K562 (cell line): ENCODE data around the gene MYRIP. TPM values are rescaled to one million over a fixed set of nuclear protein-coding genes. Genes with fewer than 3 reads are reported as not detected.

Experiments used
- ATAC-seq: fragments of 200-7000 bp; cut with Tn5 transposase; 3 replicates; pipeline ENCODE4 v1.9.1; 2020; ENCODE audit warnings: moderate library complexity
- BruUV-seq: library from RNA; stranded (reverse); fragments of 400-500 nt; replicated peaks from 2 replicates; lab custom pipeline; 2021; lab: Mats Ljungman, UMichigan
- CTCF ChIA-PET: fragments of 300-600 bp; formaldehyde crosslinking; extraction: SDS; loops from one replicate; lab custom pipeline; 2021; ENCODE audit warnings: low intra/inter-chr PET ratio; lab: Yijun Ruan, JAX
- POLR2A ChIA-PET: fragments of 300-600, 350-650 bp; sonication (Branson Sonifier 250); formaldehyde crosslinking; extraction: SDS; loops from one replicate; lab custom pipeline; 2021; ENCODE audit warnings: antibody characterized with exemption, inconsistent platforms; lab: Yijun Ruan, JAX
- DNase-seq, 4 experiments: peaks; one replicate each; pipeline versions ENCODE4 v3.0.0 to v3.0.0-alpha.2; 2011 to 2018; ENCODE audit warnings: low spot score in 3 of 4, mixed read lengths in 3 of 4; ENCODE audit errors: extremely low read depth in 1 of 4
- FAIRE-seq: peaks from 2 replicates; lab custom pipeline; 2011; peaks lifted over from hg19 to GRCh38; lab: Jason Lieb, UNC
- H2AFZ ChIP-seq: 2 replicates; pipeline ENCODE4 v1.6.0; 2011; ENCODE audit warnings: low read depth, low read length, control low read depth, inconsistent platforms
- H3K27ac ChIP-seq: fragments of 200-600 bp; 3 replicates; pipeline ENCODE4 v1.8.0; 2011; ENCODE audit warnings: low read depth, mild to moderate bottlenecking, control low read depth, inconsistent platforms, low read length, moderate library complexity, mixed read lengths; ENCODE audit errors: extremely low read depth
- H3K27me3 ChIP-seq, 2 experiments: fragments of 300-600 bp in 1 of 2; 2 replicates in 1 of 2; 3 replicates in 1 of 2; pipeline versions ENCODE4 v1.6.0 to v1.8.0; 2011; ENCODE audit warnings: inconsistent platforms in 2 of 2, low read length in 2 of 2, mild to moderate bottlenecking in 1 of 2, mixed read lengths in 1 of 2, moderate library complexity in 1 of 2; ENCODE audit not compliant: control insufficient read depth in 2 of 2, insufficient read depth in 2 of 2
- H3K36me3 ChIP-seq: fragments of 300-600 bp; 3 replicates; pipeline ENCODE4 v1.8.0; 2011; ENCODE audit warnings: mild to moderate bottlenecking, low read length, inconsistent platforms; ENCODE audit not compliant: control insufficient read depth, insufficient read depth
- H3K4me1 ChIP-seq, 2 experiments: fragments of 200-600 bp in 1 of 2; replicated peaks in 1 of 2; 2 replicates in 1 of 2; 3 replicates in 1 of 2; pipeline versions ENCODE4 v1.5.1 to v1.8.0; 2011; ENCODE audit warnings: inconsistent platforms in 2 of 2, low read length in 2 of 2, mild to moderate bottlenecking in 1 of 2, mixed read lengths in 1 of 2, moderate library complexity in 1 of 2; ENCODE audit not compliant: control insufficient read depth in 2 of 2, insufficient read depth in 2 of 2
- H3K4me2 ChIP-seq: 2 replicates; pipeline ENCODE4 v1.6.1; 2011; ENCODE audit warnings: low read length, control low read depth, inconsistent platforms, mixed read lengths; ENCODE audit not compliant: insufficient read depth
- H3K4me3 ChIP-seq: fragments of 200-600 bp; sonication (generic), shearing (Covaris generic); 2 replicates; pipeline ENCODE4 v1.5.1; 2016; ENCODE audit warnings: control low read depth, inconsistent platforms
- H3K79me2 ChIP-seq: fragments of 200-600 bp; 3 replicates; pipeline ENCODE4 v1.8.0; 2011; ENCODE audit warnings: low read length, inconsistent platforms; ENCODE audit not compliant: control insufficient read depth, insufficient read depth
- H3K9ac ChIP-seq, 2 experiments: 2 replicates each; pipeline versions ENCODE4 v1.6.0 to v1.6.1; 2011; ENCODE audit warnings: low read depth in 2 of 2, low read length in 2 of 2, control low read depth in 1 of 2, inconsistent platforms in 1 of 2, mild to moderate bottlenecking in 1 of 2, mixed read lengths in 1 of 2; ENCODE audit not compliant: insufficient read depth in 1 of 2
- H3K9me1 ChIP-seq: one replicate; pipeline ENCODE4 v1.6.0; 2011; ENCODE audit warnings: inconsistent platforms, mild to moderate bottlenecking, low read length, moderate library complexity; ENCODE audit not compliant: control insufficient read depth, insufficient read depth
- H3K9me3 ChIP-seq: replicated peaks from 2 replicates; pipeline ENCODE4 v1.5.1; 2011; ENCODE audit warnings: low read depth, low read length, inconsistent platforms; ENCODE audit not compliant: control insufficient read depth, insufficient read depth
- H4K20me1 ChIP-seq: replicated peaks from 2 replicates; pipeline ENCODE4 v1.6.1; 2011; ENCODE audit warnings: low read length, inconsistent platforms, mixed read lengths; ENCODE audit not compliant: control insufficient read depth, insufficient read depth
- ELF1 ChIP-seq: fragments of 200-800 bp; sonication (Bioruptor generic); IDR thresholded peaks from 2 replicates; pipeline ENCODE4 v1.6.1; 2016; ENCODE audit warnings: missing genetic modification characterization, missing compliant biosample characterization
- HNRNPUL1 ChIP-seq: fragments of 200-400 bp; formaldehyde crosslinking; IDR thresholded peaks from 2 replicates; pipeline ENCODE4 v1.6.1; 2017; ENCODE audit warnings: low read length
- MEIS2 ChIP-seq: fragments of 450-650 bp; IDR thresholded peaks from 2 replicates; pipeline ENCODE4 v1.6.1; 2014; ENCODE audit warnings: mild to moderate bottlenecking; ENCODE audit not compliant: partially characterized antibody
- MTA1 ChIP-seq: fragments of 450-650 bp; IDR thresholded peaks from 2 replicates; pipeline ENCODE4 v1.6.1; 2017; ENCODE audit warnings: borderline replicate concordance
- NCOA2 ChIP-seq, 2 experiments: fragments of 450-650 bp; IDR thresholded peaks; 2 replicates each; pipeline ENCODE4 v1.6.1; 2018; ENCODE audit warnings: mild to moderate bottlenecking in 2 of 2, moderate library complexity in 1 of 2; ENCODE audit not compliant: partially characterized antibody in 2 of 2
- NR1H2 ChIP-seq: sonication (generic); formaldehyde crosslinking; IDR thresholded peaks from 2 replicates; pipeline ENCODE4 v1.4.0; 2020; ENCODE audit warnings: mild to moderate bottlenecking, missing genetic modification reagents
- PHB ChIP-seq: fragments of 250-450 bp; sonication (Bioruptor Pico); IDR thresholded peaks from 2 replicates; pipeline ENCODE4 v1.5.0; 2021
- PYGO2 ChIP-seq: fragments of 450-650 bp; IDR thresholded peaks from 2 replicates; pipeline ENCODE4 v1.6.1; 2016; ENCODE audit warnings: mild to moderate bottlenecking, missing genetic modification characterization, moderate library complexity, missing compliant biosample characterization
- SETDB1 ChIP-seq: IDR thresholded peaks from one replicate; pipeline ENCODE4 v1.6.1; 2012; ENCODE audit warnings: low read length, control low read depth, inconsistent platforms
- SIX5 ChIP-seq, 2 experiments: IDR thresholded peaks; 2 replicates each; pipeline ENCODE4 v1.6.1; 2011; ENCODE audit warnings: low read length in 2 of 2, borderline replicate concordance in 1 of 2, low read depth in 1 of 2, mild to moderate bottlenecking in 1 of 2, moderate library complexity in 1 of 2; ENCODE audit not compliant: insufficient read depth in 1 of 2
- STAG1 ChIP-seq: sonication (generic); formaldehyde crosslinking; IDR thresholded peaks from 2 replicates; pipeline ENCODE4 v1.5.0; 2020; ENCODE audit warnings: missing genetic modification reagents, borderline replicate concordance
- TBL1XR1 ChIP-seq, 2 experiments: IDR thresholded peaks; 2 replicates each; pipeline ENCODE4 v1.6.1; 2012; ENCODE audit warnings: improper control_type of control experiment in 2 of 2, low read length in 2 of 2, mild to moderate bottlenecking in 1 of 2
- ZFP1 ChIP-seq: fragments of 450-650 bp; formaldehyde crosslinking; IDR thresholded peaks from 2 replicates; pipeline ENCODE4 v1.4.0; 2020; ENCODE audit warnings: mild to moderate bottlenecking, mixed read lengths
- ZNF324 ChIP-seq: fragments of 250-450 bp; sonication (Bioruptor Pico); IDR thresholded peaks from 2 replicates; pipeline ENCODE4 v1.4.0; 2020; ENCODE audit warnings: mild to moderate bottlenecking
- ZNF764 ChIP-seq: fragments of 250-450 bp; sonication (Bioruptor Pico); IDR thresholded peaks from 2 replicates; pipeline ENCODE4 v1.4.0; 2020; ENCODE audit warnings: low read depth, mild to moderate bottlenecking, moderate library complexity
- in situ Hi-C: fragments of 300-500 bp; cut with MboI; formaldehyde crosslinking; loops from 4 replicates; pipeline ENCODE4 v1.15.0; 2018; ENCODE audit warnings: inconsistent platforms, mixed read lengths
- intact Hi-C: fragments of 100-400 bp; cut with micrococcal nuclease; formaldehyde crosslinking; loops from 2 replicates; pipeline ENCODE4 v1.14.2; 2022
- polyA plus RNA-seq, 8 experiments: library from polyadenylated mRNA; depleted of rRNA in 4 of 8; stranded (reverse) in 5 of 8; unstranded in 3 of 8; fragments of >200 nt; fragmentation: Nextera tagmentation in 2 of 8; fragmentation: Illumina TruSeq in 1 of 8; extraction: Ambion mirVana in 2 of 8; extraction: Trizol in 1 of 8; gene quantifications; 2 replicates each; pipeline versions ENCODE4 v1.2.1 to v1.2.3, GENCODE V29; 2011 to 2014; ENCODE audit warnings: inconsistent platforms in 1 of 8, missing spikeins in 1 of 8
- total RNA-seq, 7 experiments: library from RNA; depleted of rRNA in 6 of 7; stranded (reverse); fragments of >200 nt in 6 of 7; fragmentation: Illumina TruSeq in 2 of 7; extraction: Trizol in 2 of 7; gene quantifications; 2 replicates each; pipeline versions ENCODE4 v1.2.1 to v1.2.3, GENCODE V29; 2011 to 2021; ENCODE audit warnings: low replicate concordance in 1 of 7
- TF ChIP-seq, protein P1 (sequence below): fragments of 450-650 bp; IDR thresholded peaks from 2 replicates; pipeline ENCODE4 v1.6.1; 2017; ENCODE audit warnings: antibody characterized with exemption
- TF ChIP-seq, protein P2 (sequence below): fragments of 450-650 bp; formaldehyde crosslinking; conservative IDR thresholded peaks from 2 replicates; pipeline ENCODE4 v1.4.0; 2022; ENCODE audit warnings: mild to moderate bottlenecking, missing genetic modification characterization
- TF ChIP-seq, protein P3 (sequence below): sonication (generic); IDR thresholded peaks from 2 replicates; pipeline ENCODE4 v1.6.1; 2016

Gene MYRIP
- total and polyA plus RNA-seq, 9 of the 15 experiments (the other 6 are each of a cell fraction or from before 2014, with no cell fraction given), result 0.03 to 0.12 TPM; not detected in 7

DNA sequence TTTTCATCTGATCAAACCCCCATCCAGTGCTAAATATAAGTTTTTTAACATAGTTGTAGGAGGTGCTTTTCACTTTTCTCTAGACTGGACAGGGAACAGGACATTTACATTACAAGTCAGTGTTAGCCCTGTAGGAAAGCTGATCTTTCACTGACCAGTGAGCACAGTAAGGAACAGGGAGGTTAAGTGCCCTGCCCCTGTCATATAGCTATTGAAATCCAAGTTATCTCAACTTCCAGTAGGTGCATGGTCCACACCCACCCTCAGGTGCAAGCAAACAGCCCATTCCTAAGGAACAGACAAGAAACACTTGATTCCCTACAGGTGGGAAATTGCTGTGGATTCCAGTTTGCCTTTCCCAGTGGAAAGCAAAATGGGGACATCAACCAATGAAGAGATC lies 421.0 kb downstream of the MYRIP start:
- intact Hi-C loops, result no loop called here
- H4K20me1 ChIP-seq, result no peaks in the 10 kb centered on the region
- no TSS peak for BruUV-seq
- H3K4me1 ChIP-seq, result no peaks in the 10 kb centered on the region; a peak in 2 of 5 replicates
- no peak overlapping the region for H3K27ac ChIP-seq
- DNase-seq (no peak), ATAC-seq (no peak), FAIRE-seq (no peak)
- in situ Hi-C loops, result no loop called here
- H3K9me1 ChIP-seq, result no peaks in the 10 kb centered on the region
- no peak overlapping the region for H3K9ac ChIP-seq
- TF ChIP-seq SIX5 (IDR thresholded peaks at IDR 0.05; ENCODE audit: borderline replicate concordance in 1 of 2, insufficient read depth in 1 of 2, low read depth in 1 of 2, low read length in 2 of 2) (no peak), STAG1 (CRISPR knock-in tag) (no peak), HNRNPUL1 (no peak), NR1H2 (CRISPR knock-in tag) (no peak), MEIS2 (no peak), TBL1XR1 (IDR thresholded peaks at IDR 0.05; ENCODE audit: low read length in 2 of 2) (no peak), SETDB1 (no peak), NCOA2 (IDR thresholded peaks at IDR 0.05; ENCODE audit: partially characterized antibody in 2 of 2) (no peak), PHB (CRISPR knock-in tag) (no peak), ZNF764 (CRISPR knock-in tag) (no peak), ZNF324 (CRISPR knock-in tag) (no peak), PYGO2 (no peak), ZFP1 (CRISPR knock-in tag) (no peak), MTA1 (no peak), ELF1 (no peak)
- TF ChIP-seq, protein P1, sequence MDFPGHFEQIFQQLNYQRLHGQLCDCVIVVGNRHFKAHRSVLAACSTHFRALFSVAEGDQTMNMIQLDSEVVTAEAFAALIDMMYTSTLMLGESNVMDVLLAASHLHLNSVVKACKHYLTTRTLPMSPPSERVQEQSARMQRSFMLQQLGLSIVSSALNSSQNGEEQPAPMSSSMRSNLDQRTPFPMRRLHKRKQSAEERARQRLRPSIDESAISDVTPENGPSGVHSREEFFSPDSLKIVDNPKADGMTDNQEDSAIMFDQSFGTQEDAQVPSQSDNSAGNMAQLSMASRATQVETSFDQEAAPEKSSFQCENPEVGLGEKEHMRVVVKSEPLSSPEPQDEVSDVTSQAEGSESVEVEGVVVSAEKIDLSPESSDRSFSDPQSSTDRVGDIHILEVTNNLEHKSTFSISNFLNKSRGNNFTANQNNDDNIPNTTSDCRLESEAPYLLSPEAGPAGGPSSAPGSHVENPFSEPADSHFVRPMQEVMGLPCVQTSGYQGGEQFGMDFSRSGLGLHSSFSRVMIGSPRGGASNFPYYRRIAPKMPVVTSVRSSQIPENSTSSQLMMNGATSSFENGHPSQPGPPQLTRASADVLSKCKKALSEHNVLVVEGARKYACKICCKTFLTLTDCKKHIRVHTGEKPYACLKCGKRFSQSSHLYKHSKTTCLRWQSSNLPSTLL, result no peak
- TF ChIP-seq, protein P2, sequence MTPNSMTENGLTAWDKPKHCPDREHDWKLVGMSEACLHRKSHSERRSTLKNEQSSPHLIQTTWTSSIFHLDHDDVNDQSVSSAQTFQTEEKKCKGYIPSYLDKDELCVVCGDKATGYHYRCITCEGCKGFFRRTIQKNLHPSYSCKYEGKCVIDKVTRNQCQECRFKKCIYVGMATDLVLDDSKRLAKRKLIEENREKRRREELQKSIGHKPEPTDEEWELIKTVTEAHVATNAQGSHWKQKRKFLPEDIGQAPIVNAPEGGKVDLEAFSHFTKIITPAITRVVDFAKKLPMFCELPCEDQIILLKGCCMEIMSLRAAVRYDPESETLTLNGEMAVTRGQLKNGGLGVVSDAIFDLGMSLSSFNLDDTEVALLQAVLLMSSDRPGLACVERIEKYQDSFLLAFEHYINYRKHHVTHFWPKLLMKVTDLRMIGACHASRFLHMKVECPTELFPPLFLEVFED, result no peak
- TF ChIP-seq, protein P3, sequence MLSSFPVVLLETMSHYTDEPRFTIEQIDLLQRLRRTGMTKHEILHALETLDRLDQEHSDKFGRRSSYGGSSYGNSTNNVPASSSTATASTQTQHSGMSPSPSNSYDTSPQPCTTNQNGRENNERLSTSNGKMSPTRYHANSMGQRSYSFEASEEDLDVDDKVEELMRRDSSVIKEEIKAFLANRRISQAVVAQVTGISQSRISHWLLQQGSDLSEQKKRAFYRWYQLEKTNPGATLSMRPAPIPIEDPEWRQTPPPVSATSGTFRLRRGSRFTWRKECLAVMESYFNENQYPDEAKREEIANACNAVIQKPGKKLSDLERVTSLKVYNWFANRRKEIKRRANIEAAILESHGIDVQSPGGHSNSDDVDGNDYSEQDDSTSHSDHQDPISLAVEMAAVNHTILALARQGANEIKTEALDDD, result no peak
- H3K4me2 ChIP-seq, result no peak overlapping the region
- no peaks in the 10 kb centered on the region for H3K9me3 ChIP-seq
- CTCF ChIA-PET, result no interaction called here
- no peak overlapping the region for H2AFZ ChIP-seq
- POLR2A ChIA-PET, result interaction anchor here (0.7 kb wide), 1 partner anchor 125 kb away, joined by 3 read pairs; no protein-coding TSS in a partner anchor
- H3K4me3 ChIP-seq, result no peak overlapping the region
- no peaks in the 10 kb centered on the region for H3K79me2 ChIP-seq
- no peaks in the 10 kb centered on the region for H3K36me3 ChIP-seq
- peaks cover 6 to 25% of the 10 kb centered on the region in 2 experiments; a peak in 2 of 5 replicates for H3K27me3 ChIP-seq
